ENCODE data around the gene HOXA1.

The HOXA1 gene

GRCh38 chr7:27093184-27093895, 2.5 kb downstream of the HOXA1 start:
- no peak for DNase-seq (ENCODE audit: low read depth in 2 of 2, low spot score in 1 of 2)

GRCh38 chr7:27092819-27093110, 3.0 kb downstream of the HOXA1 start:
- DNase-seq (ENCODE audit: low read depth in 2 of 2, low spot score in 1 of 2): no peak

- DNase-seq (ENCODE audit: low read depth in 2 of 2, low spot score in 1 of 2): no peak
Observed at GRCh38 chr7:27091941-27092818, 3.6 kb downstream of the HOXA1 start.

GRCh38 chr7:27091105-27091504, 4.7 kb downstream of the HOXA1 start:
- DNase-seq (ENCODE audit: low read depth in 2 of 2, low spot score in 1 of 2): no peak

- DNase-seq (ENCODE audit: low read depth in 2 of 2, low spot score in 1 of 2): no peak
Observed at GRCh38 chr7:27088002-27088922, 7.5 kb downstream of the HOXA1 start.

- no peak for DNase-seq (ENCODE audit: low read depth in 2 of 2, low spot score in 1 of 2)
Observed at GRCh38 chr7:27083646-27084045, 12.2 kb downstream of the HOXA1 start.

GRCh38 chr7:27082171-27082570, 13.6 kb downstream of the HOXA1 start:
- no peak for DNase-seq (ENCODE audit: low read depth in 2 of 2, low spot score in 1 of 2)

- DNase-seq (ENCODE audit: low read depth in 2 of 2, low spot score in 1 of 2): no peak
Observed at GRCh38 chr7:27080844-27081436, 14.9 kb downstream of the HOXA1 start.

- no peak for DNase-seq (ENCODE audit: low read depth in 2 of 2, low spot score in 1 of 2)
Observed at GRCh38 chr7:27079234-27079975, 16.4 kb downstream of the HOXA1 start.

GRCh38 chr7:27078616-27079233, 17.1 kb downstream of the HOXA1 start:
- no peak for DNase-seq (ENCODE audit: low read depth in 2 of 2, low spot score in 1 of 2)

GRCh38 chr7:27073076-27073475, 22.7 kb downstream of the HOXA1 start:
- no peak for DNase-seq (ENCODE audit: low read depth in 2 of 2, low spot score in 1 of 2)

GRCh38 chr7:27071622-27072390, 24.0 kb downstream of the HOXA1 start:
- no peak for DNase-seq (ENCODE audit: low read depth in 2 of 2, low spot score in 1 of 2)

- DNase-seq (ENCODE audit: low read depth in 2 of 2, low spot score in 1 of 2): no peak
Observed at GRCh38 chr7:27068259-27068658, 27.5 kb downstream of the HOXA1 start.

GRCh38 chr7:27066148-27066547, 29.7 kb downstream of the HOXA1 start:
- no peak for DNase-seq (ENCODE audit: low read depth in 2 of 2, low spot score in 1 of 2)

GRCh38 chr7:27065709-27066108, 30.1 kb downstream of the HOXA1 start:
- no peak for DNase-seq (ENCODE audit: low read depth in 2 of 2, low spot score in 1 of 2)

GRCh38 chr7:27064661-27065060, 31.1 kb downstream of the HOXA1 start:
- DNase-seq (ENCODE audit: low read depth in 2 of 2, low spot score in 1 of 2): no peak

GRCh38 chr7:27064159-27064558, 31.6 kb downstream of the HOXA1 start:
- DNase-seq (ENCODE audit: low read depth in 2 of 2, low spot score in 1 of 2): no peak

GRCh38 chr7:27062946-27063345, 32.9 kb downstream of the HOXA1 start:
- no peak for DNase-seq (ENCODE audit: low read depth in 2 of 2, low spot score in 1 of 2)

- no peak for DNase-seq (ENCODE audit: low read depth in 2 of 2, low spot score in 1 of 2)
Observed at GRCh38 chr7:27053153-27053552, 42.6 kb downstream of the HOXA1 start.

Measured in stimulated activated CD8-positive, alpha-beta memory T cell treated with anti-CD3 and anti-CD28 coated beads, Interleukin-4, amount 100 ng/mL, for 1 hour (primary cell).